Measurements from ENCODE around the gene SCARB1.
"Not testable (repeated sequence)": the region's sequence is repeated elsewhere in the genome, so short reads cannot be mapped to it uniquely, and the experiment has no call there.

Gene SCARB1

GRCh38 chr12:124900345-124900795, 36.7 kb upstream of the SCARB1 start:
- not testable (repeated sequence) for H3K36me3 ChIP-seq (ENCODE audit: control insufficient read depth, insufficient read depth, low read length); H3K27ac ChIP-seq (ENCODE audit: low read depth, low read length)

GRCh38 chr12:124898923-124899294, 35.2 kb upstream of the SCARB1 start:
- H3K4me1 ChIP-seq (ENCODE audit: control insufficient read depth, insufficient read depth, low read length) = no peaks in the 10 kb centered on the region
- H3K27me3 ChIP-seq (ENCODE audit: control insufficient read depth, insufficient read depth, low read length) = no peaks in the 10 kb centered on the region
- no peak overlapping the region for H3K27ac ChIP-seq (ENCODE audit: low read depth, low read length)
- H3K36me3 ChIP-seq (ENCODE audit: control insufficient read depth, insufficient read depth, low read length) = no peaks in the 10 kb centered on the region
- no peak overlapping the region for H3K9ac ChIP-seq (ENCODE audit: low read length)
- H3K4me3 ChIP-seq (ENCODE audit: low read depth, low read length) = no peak overlapping the region
- peaks cover 2% of the 10 kb centered on the region; the same call in 1 of the 2 replicates for H3K9me3 ChIP-seq (ENCODE audit: control insufficient read depth, insufficient read depth, low read depth, low read length)

More at GRCh38 chr12:124900345-124900795, 36.7 kb upstream of the SCARB1 start:
- not testable (repeated sequence) for H3K4me1 ChIP-seq (ENCODE audit: control insufficient read depth, insufficient read depth, low read length); H3K4me3 ChIP-seq (ENCODE audit: low read depth, low read length); H3K9me3 ChIP-seq (ENCODE audit: control insufficient read depth, insufficient read depth, low read depth, low read length); H3K27me3 ChIP-seq (ENCODE audit: control insufficient read depth, insufficient read depth, low read length); H3K9ac ChIP-seq (ENCODE audit: low read length)

- no peaks in the 10 kb centered on the region for H3K36me3 ChIP-seq (ENCODE audit: control insufficient read depth, insufficient read depth, low read length)
- H3K9me3 ChIP-seq (ENCODE audit: control insufficient read depth, insufficient read depth, low read depth, low read length) = peaks cover 2% of the 10 kb centered on the region; the same call in 1 of the 2 replicates
- no peak overlapping the region for H3K27ac ChIP-seq (ENCODE audit: low read depth, low read length)
- H3K4me1 ChIP-seq (ENCODE audit: control insufficient read depth, insufficient read depth, low read length) = no peaks in the 10 kb centered on the region
- no peaks in the 10 kb centered on the region for H3K27me3 ChIP-seq (ENCODE audit: control insufficient read depth, insufficient read depth, low read length)
- no peak overlapping the region for H3K9ac ChIP-seq (ENCODE audit: low read length)
- no peak overlapping the region for H3K4me3 ChIP-seq (ENCODE audit: low read depth, low read length)
Measured at GRCh38 chr12:124898200-124898922, 34.7 kb upstream of the SCARB1 start.

GRCh38 chr12:124896461-124896860, 32.8 kb upstream of the SCARB1 start:
- Histone ChIP-seq H3K27ac (ENCODE audit: low read depth, low read length) (no peak overlapping the region), H3K9ac (ENCODE audit: low read length) (no peak overlapping the region), H3K9me3 (ENCODE audit: control insufficient read depth, insufficient read depth, low read depth, low read length) (peaks cover 2% of the 10 kb centered on the region; the same call in 1 of the 2 replicates), H3K27me3 (ENCODE audit: control insufficient read depth, insufficient read depth, low read length) (no peaks in the 10 kb centered on the region), H3K4me3 (ENCODE audit: low read depth, low read length) (no peak overlapping the region), H3K36me3 (ENCODE audit: control insufficient read depth, insufficient read depth, low read length) (no peaks in the 10 kb centered on the region), H3K4me1 (ENCODE audit: control insufficient read depth, insufficient read depth, low read length) (no peaks in the 10 kb centered on the region)

GRCh38 chr12:124893792-124894516, 30.3 kb upstream of the SCARB1 start:
- Histone ChIP-seq H3K4me3 (ENCODE audit: low read depth, low read length) (no peak overlapping the region), H3K9me3 (ENCODE audit: control insufficient read depth, insufficient read depth, low read depth, low read length) (peaks cover 2% of the 10 kb centered on the region; the same call in 1 of the 2 replicates), H3K4me1 (ENCODE audit: control insufficient read depth, insufficient read depth, low read length) (no peaks in the 10 kb centered on the region), H3K9ac (ENCODE audit: low read length) (no peak overlapping the region), H3K27ac (ENCODE audit: low read depth, low read length) (no peak overlapping the region), H3K36me3 (ENCODE audit: control insufficient read depth, insufficient read depth, low read length) (no peaks in the 10 kb centered on the region), H3K27me3 (ENCODE audit: control insufficient read depth, insufficient read depth, low read length) (no peaks in the 10 kb centered on the region)

- peaks cover 18% of the 10 kb centered on the region for H3K4me1 ChIP-seq (ENCODE audit: control insufficient read depth, insufficient read depth, low read length)
- no peak overlapping the region for H3K9ac ChIP-seq (ENCODE audit: low read length)
- no peaks in the 10 kb centered on the region for H3K27me3 ChIP-seq (ENCODE audit: control insufficient read depth, insufficient read depth, low read length)
- no peaks in the 10 kb centered on the region for H3K9me3 ChIP-seq (ENCODE audit: control insufficient read depth, insufficient read depth, low read depth, low read length)
- no peak overlapping the region for H3K4me3 ChIP-seq (ENCODE audit: low read depth, low read length)
- H3K27ac ChIP-seq (ENCODE audit: low read depth, low read length) = no peak overlapping the region
- no peaks in the 10 kb centered on the region for H3K36me3 ChIP-seq (ENCODE audit: control insufficient read depth, insufficient read depth, low read length)
Measured at GRCh38 chr12:124888260-124888659, 24.6 kb upstream of the SCARB1 start.

GRCh38 chr12:124887766-124888165, 24.1 kb upstream of the SCARB1 start:
- not testable (repeated sequence) for H3K36me3 ChIP-seq (ENCODE audit: control insufficient read depth, insufficient read depth, low read length); H3K27me3 ChIP-seq (ENCODE audit: control insufficient read depth, insufficient read depth, low read length); H3K9ac ChIP-seq (ENCODE audit: low read length); H3K9me3 ChIP-seq (ENCODE audit: control insufficient read depth, insufficient read depth, low read depth, low read length); H3K27ac ChIP-seq (ENCODE audit: low read depth, low read length); H3K4me3 ChIP-seq (ENCODE audit: low read depth, low read length)
- H3K4me1 ChIP-seq (ENCODE audit: control insufficient read depth, insufficient read depth, low read length) = peaks cover 18% of the 10 kb centered on the region

- Histone ChIP-seq H3K4me3 (ENCODE audit: low read depth, low read length) (peak overlapping the region; percentile 22; the same call in 1 of the 2 replicates), H3K27me3 (ENCODE audit: control insufficient read depth, insufficient read depth, low read length) (no peaks in the 10 kb centered on the region), H3K36me3 (ENCODE audit: control insufficient read depth, insufficient read depth, low read length) (no peaks in the 10 kb centered on the region), H3K9me3 (ENCODE audit: control insufficient read depth, insufficient read depth, low read depth, low read length) (no peaks in the 10 kb centered on the region), H3K4me1 (ENCODE audit: control insufficient read depth, insufficient read depth, low read length) (peaks cover 18% of the 10 kb centered on the region), H3K27ac (ENCODE audit: low read depth, low read length) (no peak overlapping the region), H3K9ac (ENCODE audit: low read length) (no peak overlapping the region)
Measured at GRCh38 chr12:124884587-124885438, 21.1 kb upstream of the SCARB1 start.

GRCh38 chr12:124883263-124884130, 19.8 kb upstream of the SCARB1 start:
- no peaks in the 10 kb centered on the region for H3K36me3 ChIP-seq (ENCODE audit: control insufficient read depth, insufficient read depth, low read length)
- H3K4me3 ChIP-seq (ENCODE audit: low read depth, low read length) = no peak overlapping the region
- peaks cover 18% of the 10 kb centered on the region for H3K4me1 ChIP-seq (ENCODE audit: control insufficient read depth, insufficient read depth, low read length)
- no peaks in the 10 kb centered on the region for H3K9me3 ChIP-seq (ENCODE audit: control insufficient read depth, insufficient read depth, low read depth, low read length)
- H3K27me3 ChIP-seq (ENCODE audit: control insufficient read depth, insufficient read depth, low read length) = no peaks in the 10 kb centered on the region
- no peak overlapping the region for H3K9ac ChIP-seq (ENCODE audit: low read length)
- no peak overlapping the region; the same call in 1 of the 2 replicates for H3K27ac ChIP-seq (ENCODE audit: low read depth, low read length)

GRCh38 chr12:124881123-124881522, 17.5 kb upstream of the SCARB1 start:
- Histone ChIP-seq H3K9ac (ENCODE audit: low read length) (no peak overlapping the region), H3K27me3 (ENCODE audit: control insufficient read depth, insufficient read depth, low read length) (no peaks in the 10 kb centered on the region), H3K27ac (ENCODE audit: low read depth, low read length) (no peak overlapping the region), H3K4me3 (ENCODE audit: low read depth, low read length) (no peak overlapping the region), H3K36me3 (ENCODE audit: control insufficient read depth, insufficient read depth, low read length) (no peaks in the 10 kb centered on the region), H3K4me1 (ENCODE audit: control insufficient read depth, insufficient read depth, low read length) (peaks cover 18% of the 10 kb centered on the region), H3K9me3 (ENCODE audit: control insufficient read depth, insufficient read depth, low read depth, low read length) (no peaks in the 10 kb centered on the region)
